ENCODE measurements around the gene SUN5. TPM values are rescaled to one million over a fixed set of nuclear protein-coding genes. Genes with fewer than 3 reads are reported as not detected.

Gene SUN5
- total and polyA plus RNA-seq, 5 experiments from 2014 or later, result not detected

Other genes with a start within 250 kb of the SUN5 start
- gene DNMT3B, start 242.0 kb downstream of the SUN5 start, total RNA-seq, result under 1 TPM; 0.44 to 0.82 TPM
- under 1 TPM in 2 of 3 donors, not detected in 1; 0.08 to 0.65 TPM for gene DNMT3B, start 242.0 kb downstream of the SUN5 start, polyA plus RNA-seq
- 10 to 100 TPM; 81.3 to 86.3 TPM for gene MAPRE1, start 184.5 kb downstream of the SUN5 start, total RNA-seq
- gene MAPRE1, start 184.5 kb downstream of the SUN5 start, polyA plus RNA-seq, result 100 to 1,000 TPM; 100 to 112 (median 108) TPM
- 1 to 10 TPM; 2.2 to 2.9 TPM for gene EFCAB8, start 145.5 kb downstream of the SUN5 start, total RNA-seq
- gene EFCAB8, start 145.5 kb downstream of the SUN5 start, polyA plus RNA-seq, result not detected
- gene BPIFB2, start 3.3 kb upstream of the SUN5 start, total RNA-seq, result not detected
- gene BPIFB2, start 3.3 kb upstream of the SUN5 start, polyA plus RNA-seq, result not detected
- gene BPIFB6, start 27.2 kb upstream of the SUN5 start, total RNA-seq, result not detected
- gene BPIFB6, start 27.2 kb upstream of the SUN5 start, polyA plus RNA-seq, result not detected
- not detected for gene BPIFB3, start 49.5 kb upstream of the SUN5 start, total RNA-seq
- not detected for gene BPIFB3, start 49.5 kb upstream of the SUN5 start, polyA plus RNA-seq
- gene BPIFB4, start 75.2 kb upstream of the SUN5 start, total RNA-seq, result not detected
- gene BPIFB4, start 75.2 kb upstream of the SUN5 start, polyA plus RNA-seq, result not detected
- gene BPIFA2, start 163.7 kb upstream of the SUN5 start, total RNA-seq, result not detected
- not detected for gene BPIFA2, start 163.7 kb upstream of the SUN5 start, polyA plus RNA-seq
- gene BPIFA3, start 212.9 kb upstream of the SUN5 start, total RNA-seq, result not detected
- gene BPIFA3, start 212.9 kb upstream of the SUN5 start, polyA plus RNA-seq, result not detected
- not detected for gene BPIFA1, start 231.6 kb upstream of the SUN5 start, total RNA-seq
- gene BPIFA1, start 231.6 kb upstream of the SUN5 start, polyA plus RNA-seq, result not detected

Measured in naive thymus-derived CD8-positive, alpha-beta T cell (primary cell).